Hippocampal formation (tissue), 2 donors: ENCODE measurements around the gene CLEC12A.
"Not testable (repeated sequence)": the region's sequence is repeated elsewhere in the genome, so short reads cannot be mapped to it uniquely, and the experiment has no call there.

Source experiments
- DNase-seq, 2 donors: peaks; one replicate each; lab custom pipeline; 2025; lab: John Stamatoyannopoulos, UW

The CLEC12A gene

GRCh38 chr12:9969673-9970072, 1.5 kb upstream of the CLEC12A start:
- no peak for DNase-seq

DNA sequence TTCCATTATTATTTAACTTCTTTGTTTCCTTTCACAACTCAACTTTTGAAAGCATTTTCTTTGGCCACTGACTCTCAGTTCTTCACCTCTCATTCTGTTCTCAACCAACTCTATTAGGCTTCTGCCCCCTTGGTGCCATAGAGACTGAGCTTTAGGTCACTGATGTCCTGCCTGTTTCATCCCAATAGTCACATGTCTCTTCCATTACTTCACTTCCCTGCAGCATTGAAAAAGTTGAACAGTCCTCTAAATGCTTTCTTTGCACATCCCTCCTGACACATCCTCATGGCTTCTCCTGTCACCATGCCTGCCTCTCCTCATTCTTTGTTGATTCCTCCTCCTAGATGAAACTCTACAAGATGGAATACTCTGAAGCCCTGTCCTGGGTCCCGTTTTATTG, 2.7 kb downstream of the CLEC12A start:
- DNase-seq, result no peak

- DNase-seq, result not testable (repeated sequence)
Observed at GRCh38 chr12:9974731-9975130, 3.5 kb downstream of the CLEC12A start.

DNA sequence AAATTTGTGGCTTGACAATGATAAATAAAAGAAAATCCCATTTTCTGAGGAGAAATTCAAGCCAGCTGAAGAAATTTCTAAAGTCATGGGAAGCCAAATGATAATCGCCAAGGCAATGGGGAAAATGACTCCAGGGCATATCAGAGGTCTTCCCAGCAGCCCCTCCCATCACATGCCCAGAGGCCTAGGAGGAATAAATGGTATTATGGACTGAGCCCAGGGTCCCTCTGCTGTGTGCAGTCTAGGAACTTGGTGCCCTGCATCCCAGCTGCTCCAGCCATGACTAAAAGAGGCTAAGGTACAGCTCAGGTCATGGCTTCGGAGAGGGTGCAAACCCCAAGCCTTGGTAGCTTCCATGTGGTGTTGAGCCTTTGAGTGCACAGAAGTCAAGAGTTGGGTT, 4.4 kb downstream of the CLEC12A start:
- no peak for DNase-seq

GRCh38 chr12:9976626-9977025, 5.4 kb downstream of the CLEC12A start:
- DNase-seq, result not testable (repeated sequence)

DNA sequence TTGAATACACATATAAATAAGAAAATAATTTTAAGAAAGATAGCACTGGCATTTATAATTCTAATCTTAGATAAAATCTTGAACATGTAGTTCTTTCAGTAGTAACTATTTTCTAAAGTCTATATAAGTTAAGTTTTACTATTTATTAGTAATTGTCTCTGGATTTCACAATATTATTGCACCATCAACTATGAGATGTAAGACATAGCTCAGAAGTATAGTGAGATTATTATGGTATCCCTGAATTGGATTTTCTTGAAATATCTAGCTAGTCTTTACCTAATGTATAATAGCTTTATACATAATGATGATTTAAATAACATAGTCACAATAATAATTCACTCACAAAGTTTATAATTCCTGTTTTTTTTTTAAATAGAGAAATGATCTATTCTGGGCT, 6.7 kb downstream of the CLEC12A start:
- no peak for DNase-seq

GRCh38 chr12:9980126-9980525, 8.9 kb downstream of the CLEC12A start:
- no peak for DNase-seq

DNA sequence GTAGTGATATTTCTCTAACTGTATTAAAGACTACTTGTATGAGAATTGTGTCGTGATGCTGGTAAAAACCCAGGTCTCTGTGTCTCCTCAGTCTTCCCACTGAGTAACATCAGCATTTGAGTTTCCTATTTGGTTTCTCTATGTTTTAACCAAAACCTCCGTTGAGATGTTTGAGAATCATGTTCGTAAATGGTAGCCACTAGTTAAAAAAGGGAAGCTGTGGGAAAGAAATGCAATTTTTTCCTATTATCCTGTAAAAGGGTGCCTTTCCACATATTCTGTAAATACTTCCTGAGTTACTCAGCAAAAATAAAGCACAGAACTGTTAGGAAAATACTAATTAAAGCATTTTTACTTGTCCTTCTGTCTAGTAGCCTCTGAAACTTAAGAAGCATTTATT, 20.7 kb downstream of the CLEC12A start:
- DNase-seq, result no peak

DNA sequence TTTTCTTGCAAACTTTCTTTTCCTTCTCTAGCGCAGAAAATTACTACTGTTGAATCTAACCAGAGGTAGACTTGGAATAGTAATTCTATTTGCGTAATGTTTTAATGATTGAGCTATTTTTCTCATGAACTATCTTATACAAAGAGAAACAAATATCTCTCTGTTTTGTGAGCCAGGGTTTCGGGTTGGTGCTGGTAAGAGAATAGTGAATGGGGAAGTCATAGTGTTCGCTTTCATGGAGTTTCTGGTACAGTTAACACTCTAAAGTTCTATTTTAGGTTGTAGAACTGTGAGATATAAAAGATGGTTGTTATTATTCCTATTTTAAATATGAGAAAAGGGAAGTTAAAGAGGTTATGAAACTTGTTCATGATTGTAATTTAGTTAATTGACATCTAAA, 21.1 kb downstream of the CLEC12A start:
- peak in 1 of 2 donors; percentile 15 for DNase-seq

- DNase-seq, result no peak
Observed at GRCh38 chr12:9999016-9999415, 27.8 kb downstream of the CLEC12A start, which contains the start of gene CLEC1B. TSS of gene CLEC1B (minus strand) at chr12:9999121. CDS start at chr12:9999100, 21 bp downstream.

GRCh38 chr12:10001171-10001776, 30.1 kb downstream of the CLEC12A start:
- no peak for DNase-seq

DNA sequence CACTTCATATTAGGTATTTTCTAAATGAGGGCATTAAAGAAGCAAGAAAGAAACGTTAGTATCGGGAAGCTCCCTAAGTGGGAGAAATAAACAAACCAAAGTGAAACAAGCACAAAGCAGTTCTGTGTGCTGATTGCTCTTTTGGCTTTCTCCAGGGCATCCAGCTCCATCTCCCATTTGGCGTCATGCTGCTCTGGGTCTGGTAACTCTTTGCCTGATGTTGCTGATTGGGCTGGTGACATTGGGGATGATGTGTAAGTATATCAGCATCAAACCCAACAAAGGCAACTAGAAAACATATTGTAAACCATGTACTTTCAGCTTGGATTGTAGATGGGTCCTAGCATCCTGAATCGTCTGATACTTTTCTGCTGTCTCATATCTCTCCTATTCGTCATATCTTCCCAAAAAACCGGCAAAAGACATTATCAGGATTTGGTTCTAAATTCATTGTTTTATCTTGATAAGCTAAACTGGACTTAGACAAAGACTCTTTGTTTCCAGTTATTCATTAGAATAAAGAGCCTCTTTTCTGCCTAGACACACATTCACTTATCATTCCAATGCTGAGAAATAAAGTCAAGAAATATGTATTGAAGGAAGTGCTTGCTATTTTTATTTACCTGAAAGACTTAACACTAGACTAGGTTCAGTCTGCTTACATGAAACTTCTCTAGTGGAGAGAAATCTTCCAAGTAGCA, 41.6 kb downstream of the CLEC12A start:
- no peak for DNase-seq

GRCh38 chr12:10015450-10015849, 44.2 kb downstream of the CLEC12A start:
- DNase-seq, result no peak

DNA sequence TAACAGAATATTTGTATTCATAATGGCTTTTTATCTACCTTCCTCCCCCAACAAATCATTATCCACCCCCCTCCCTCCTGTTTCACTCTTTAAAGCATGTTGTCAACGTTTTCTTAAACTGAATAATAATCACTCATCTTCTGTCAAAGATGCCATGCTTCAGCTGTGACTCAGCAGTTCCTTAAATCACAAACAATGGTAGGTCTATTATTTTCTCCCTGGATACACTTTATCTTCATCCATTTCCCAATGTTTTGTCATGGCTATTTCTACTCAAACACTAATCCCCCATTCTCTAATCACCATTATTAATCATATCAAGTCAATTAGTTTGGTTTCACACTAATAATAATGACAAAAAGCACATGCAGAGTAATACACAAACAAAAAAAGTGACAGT, 45.7 kb downstream of the CLEC12A start:
- no peak for DNase-seq

DNA sequence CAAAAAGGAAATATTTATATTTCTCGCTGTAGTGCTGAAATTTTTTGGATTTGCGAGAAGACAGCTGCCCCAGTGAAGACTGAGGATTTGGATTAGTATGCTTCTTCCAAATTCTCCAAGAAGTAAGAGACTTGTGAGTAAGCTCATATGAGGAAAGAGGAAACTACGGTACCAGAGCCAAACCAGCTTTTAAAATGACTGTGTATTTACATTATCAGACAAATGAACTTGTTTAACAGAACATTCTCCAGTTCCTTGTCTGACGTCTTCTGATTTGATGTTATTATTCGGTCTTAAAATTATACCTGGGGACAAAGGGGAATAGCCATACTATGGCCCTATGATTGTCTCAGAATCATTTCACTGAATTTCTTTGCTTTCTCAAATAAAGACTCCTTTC, 47.2 kb downstream of the CLEC12A start:
- DNase-seq, result no peak

DNA sequence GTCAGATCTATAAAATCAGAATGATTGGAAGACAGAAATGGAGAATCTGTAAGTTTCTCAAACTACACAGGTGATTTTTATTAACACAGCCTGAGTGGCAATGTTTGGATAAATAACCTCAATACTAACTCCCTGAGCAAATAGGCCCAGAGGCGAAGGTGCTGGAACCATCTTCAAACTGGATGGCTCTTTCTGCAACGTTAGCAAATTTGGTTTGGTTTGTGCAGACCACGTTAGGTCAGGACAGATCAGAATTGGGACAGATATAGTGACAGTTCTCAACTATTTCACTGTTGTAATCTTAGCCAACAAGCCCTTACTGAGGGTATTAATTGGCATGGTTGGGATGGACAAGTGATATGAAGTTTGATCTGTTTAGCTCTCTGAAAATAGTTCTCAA, 50.1 kb downstream of the CLEC12A start:
- DNase-seq, result no peak

GRCh38 chr12:10025236-10025635, 54.0 kb downstream of the CLEC12A start:
- DNase-seq, result no peak

DNA sequence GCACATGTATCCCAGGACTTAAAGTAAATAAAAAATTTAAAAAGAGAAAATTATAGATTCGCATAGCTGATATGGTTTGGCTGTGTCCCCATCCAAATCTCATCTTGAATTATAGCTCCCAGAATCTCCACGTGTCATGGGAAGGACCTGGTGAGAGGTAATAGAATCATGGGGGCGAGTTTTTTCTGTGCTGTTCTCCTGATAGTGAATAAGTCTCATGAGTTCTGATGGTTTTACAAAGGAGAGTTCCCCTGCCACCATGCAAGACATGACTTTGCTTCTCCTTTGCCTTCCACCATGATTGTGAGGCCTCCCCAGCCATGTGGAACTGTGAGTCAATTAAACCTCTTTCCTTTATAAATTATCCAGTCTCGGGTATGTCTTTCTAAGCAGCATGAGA, 55.5 kb downstream of the CLEC12A start:
- DNase-seq, result not testable (repeated sequence)

GRCh38 chr12:10027311-10027710, 56.1 kb downstream of the CLEC12A start:
- DNase-seq, result no peak

- DNase-seq, result no peak
Observed at GRCh38 chr12:10027721-10028120, 56.5 kb downstream of the CLEC12A start.

DNA sequence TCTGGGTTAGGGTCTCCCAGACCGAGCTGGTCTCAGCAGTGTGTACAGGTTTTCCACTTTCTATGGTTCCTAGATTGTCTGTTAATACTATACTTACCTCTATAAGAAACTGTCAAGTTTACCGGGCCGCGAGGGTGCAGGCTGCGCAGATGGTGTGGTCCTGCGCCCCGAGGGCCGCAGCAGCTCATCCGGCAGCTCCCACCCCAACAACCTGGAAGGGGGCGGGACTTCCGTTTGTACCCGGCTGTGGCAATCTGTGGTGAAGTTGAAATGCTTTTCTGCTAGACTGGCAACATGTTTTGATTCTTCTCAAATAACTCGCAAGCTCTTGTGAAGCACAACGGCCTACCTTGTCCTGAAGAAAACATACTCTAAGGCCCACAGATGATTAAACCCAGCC, 59.2 kb downstream of the CLEC12A start, which contains the start of gene CLEC9A:
TSS of gene CLEC9A (plus strand) at position 237 of the 400 bp plus-strand sequence. CDS start 22,006 bp downstream, outside the sequence.
- DNase-seq, result no peak

- DNase-seq, result no peak
Observed at GRCh38 chr12:10031321-10031720, 60.1 kb downstream of the CLEC12A start.

- no peak for DNase-seq
Observed at GRCh38 chr12:10031771-10032175, 60.6 kb downstream of the CLEC12A start.
